CD4-positive, alpha-beta T cell treated with Interleukin-6 for 4 hours (primary cell): ENCODE data around the gene SMIM20.
"Not testable (repeated sequence)": the region's sequence is repeated elsewhere in the genome, so short reads cannot be mapped to it uniquely, and the experiment has no call there.

ENCODE experiments used
- DNase-seq: peaks from one replicate; pipeline ENCODE4 v3.0.0-alpha.2; 2020; ENCODE audit warnings: mixed read lengths

Gene SMIM20

GRCh38 chr4:25892796-25893195 lies 21.2 kb upstream of the SMIM20 start:
- DNase-seq = no peak

DNA sequence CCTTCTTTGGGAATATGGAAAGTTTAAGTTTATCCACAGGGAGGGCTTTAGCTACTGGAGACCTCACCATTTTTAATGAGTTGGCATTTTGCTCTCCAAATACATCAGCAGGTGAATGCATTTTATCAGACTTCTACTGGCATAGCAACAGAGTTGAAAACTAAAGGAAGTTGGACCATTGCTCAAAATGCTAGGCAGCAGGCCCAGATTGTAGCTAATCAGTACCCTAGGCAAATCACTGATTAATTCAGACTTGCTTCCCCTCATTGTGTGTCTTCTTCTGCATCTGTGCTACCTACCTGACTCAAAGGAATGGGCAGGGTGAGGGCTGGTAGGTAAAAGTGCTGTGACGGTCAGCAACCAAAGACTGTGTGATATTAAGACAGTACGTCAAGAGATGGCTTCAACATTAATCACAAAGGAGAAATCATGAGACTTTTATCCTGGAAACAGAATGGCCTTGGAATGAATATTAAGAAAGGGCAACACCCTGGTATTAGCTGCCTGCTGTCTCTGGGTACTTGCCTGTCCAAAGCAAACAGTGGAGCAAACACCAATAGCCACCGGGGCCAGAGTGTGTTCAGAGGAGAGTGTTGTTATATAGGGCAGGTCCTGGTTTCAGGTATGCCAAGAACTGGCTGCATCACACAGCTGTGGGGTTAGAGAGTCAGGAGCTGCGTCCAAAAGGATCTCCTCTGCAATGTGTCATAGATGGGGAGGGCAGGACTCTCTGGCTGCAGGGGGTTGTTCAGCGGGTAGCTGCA lies 17.1 kb upstream of the SMIM20 start:
- DNase-seq = no peak

GRCh38 chr4:25900310-25900709 lies 13.7 kb upstream of the SMIM20 start:
- no peak for DNase-seq

DNA sequence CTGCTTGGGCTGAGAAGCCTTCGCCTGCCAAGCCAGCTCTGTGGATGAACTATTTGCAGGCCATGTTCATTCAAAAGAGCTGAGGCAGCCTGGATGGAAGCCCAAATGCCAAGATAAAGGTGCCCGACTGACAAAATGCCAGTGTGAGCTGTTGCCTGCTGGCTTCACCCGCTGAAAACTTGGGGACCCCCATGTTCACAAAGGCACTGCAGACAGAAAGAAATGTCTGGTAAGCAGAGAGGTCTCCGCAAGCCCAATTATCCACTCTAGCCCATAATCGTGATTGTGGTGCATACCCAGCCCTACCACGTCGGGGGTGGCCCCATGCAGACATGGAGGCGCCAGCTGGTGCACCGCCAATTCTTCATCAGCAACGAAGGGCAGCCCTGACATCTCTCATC lies 13.0 kb upstream of the SMIM20 start:
- no peak for DNase-seq

GRCh38 chr4:25903900-25904747 lies 9.9 kb upstream of the SMIM20 start:
- DNase-seq = no peak

DNA sequence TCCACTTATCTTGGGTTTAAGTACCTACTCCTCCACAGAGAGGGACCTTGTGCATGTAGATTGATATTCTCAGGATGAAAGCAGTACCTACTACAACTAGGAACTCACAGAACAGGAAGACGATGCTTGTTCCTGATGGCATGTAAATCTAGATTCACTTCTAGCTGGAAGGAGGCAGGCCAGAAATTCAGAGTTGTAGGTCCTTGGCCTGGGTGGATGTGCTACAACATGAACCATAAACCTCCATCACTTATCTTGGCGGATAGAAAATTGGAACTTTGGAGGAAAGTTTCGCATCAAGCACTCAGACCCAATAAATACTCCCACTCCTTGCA lies 9.3 kb upstream of the SMIM20 start:
- no peak for DNase-seq

GRCh38 chr4:25905371-25905770 lies 8.6 kb upstream of the SMIM20 start:
- no peak for DNase-seq

DNA sequence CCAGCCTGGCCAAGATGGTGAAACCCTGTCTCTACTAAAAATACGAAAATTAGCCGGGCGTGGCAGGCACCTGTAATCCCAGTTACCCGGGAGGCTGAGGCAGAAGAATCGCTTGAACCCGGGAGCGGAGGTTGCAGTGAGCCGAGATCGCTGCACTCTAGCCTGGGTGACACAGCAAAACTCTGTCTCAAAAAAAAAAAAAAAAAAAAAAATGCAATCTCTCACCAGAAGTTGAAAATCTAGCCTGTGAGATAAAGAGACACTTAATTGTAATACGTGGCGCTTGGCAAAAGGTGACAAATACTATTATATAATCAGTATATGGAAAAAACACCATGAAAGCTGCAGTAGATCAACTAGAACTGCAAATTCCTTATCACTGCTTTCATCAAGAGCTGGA lies 7.9 kb upstream of the SMIM20 start:
- not testable (repeated sequence) for DNase-seq

- DNase-seq = no peak
Observed at GRCh38 chr4:25908491-25908901, 5.5 kb upstream of the SMIM20 start.

DNA sequence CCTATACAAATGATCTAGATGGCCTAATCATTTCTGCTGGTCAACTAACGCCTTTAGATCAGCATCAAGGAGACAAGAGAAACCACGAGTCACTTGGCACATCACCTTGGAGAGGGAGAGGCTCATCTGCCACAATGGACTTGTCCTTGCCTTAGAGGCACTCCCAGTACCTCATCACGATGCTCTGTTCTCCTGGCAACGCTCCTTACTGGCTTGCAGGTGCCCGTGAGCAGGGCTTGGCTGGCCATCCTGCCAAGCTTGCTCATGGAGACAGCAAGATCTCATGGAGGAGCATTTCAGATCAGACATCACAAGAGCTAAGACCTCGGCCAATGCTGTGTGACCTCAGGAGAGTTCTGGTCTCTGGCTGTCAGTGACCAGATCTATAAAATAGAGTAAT lies 2.7 kb upstream of the SMIM20 start:
- no peak for DNase-seq

DNA sequence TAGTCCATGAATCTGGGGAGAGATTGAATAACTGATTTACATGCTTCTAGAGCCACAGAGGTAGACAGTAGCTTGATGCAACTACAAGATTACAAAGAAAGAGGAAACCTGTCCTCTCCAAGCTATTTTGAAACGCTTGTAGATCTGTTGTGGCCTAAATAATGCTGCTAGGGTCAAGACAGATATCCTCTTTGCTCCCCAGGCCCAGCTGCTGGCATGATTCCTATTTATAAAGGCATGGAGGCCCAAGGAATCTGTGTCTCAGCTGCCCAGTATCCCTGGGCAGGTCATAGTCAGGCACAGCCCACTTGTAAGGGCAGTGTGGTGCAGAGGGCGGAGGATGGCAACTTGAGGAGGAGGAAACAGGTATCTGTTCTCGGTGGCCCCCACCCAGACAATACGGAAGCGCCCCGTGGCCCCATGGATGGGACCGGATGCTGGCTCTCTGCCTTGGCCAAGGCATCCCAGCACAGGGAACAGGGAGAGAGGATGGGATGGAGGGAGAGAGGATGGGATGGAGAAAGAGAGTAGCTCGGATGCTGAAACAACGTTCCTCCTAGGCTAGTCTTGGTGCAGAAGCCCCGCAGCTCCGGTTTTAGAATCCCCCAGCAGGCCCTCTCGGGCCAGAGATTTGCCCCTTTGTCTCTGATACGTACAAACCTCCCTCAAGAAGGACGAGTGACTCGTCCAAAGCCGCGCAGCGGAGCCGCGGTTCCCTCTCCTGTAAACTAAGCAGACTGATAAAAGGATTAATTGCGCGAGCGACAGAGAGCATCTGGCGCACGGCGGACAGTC lies 767 bp upstream of the SMIM20 start:
- peak; percentile 55 for DNase-seq

GRCh38 chr4:25914670-25915352 lies 791 bp downstream of the SMIM20 start:
- no peak for DNase-seq

DNA sequence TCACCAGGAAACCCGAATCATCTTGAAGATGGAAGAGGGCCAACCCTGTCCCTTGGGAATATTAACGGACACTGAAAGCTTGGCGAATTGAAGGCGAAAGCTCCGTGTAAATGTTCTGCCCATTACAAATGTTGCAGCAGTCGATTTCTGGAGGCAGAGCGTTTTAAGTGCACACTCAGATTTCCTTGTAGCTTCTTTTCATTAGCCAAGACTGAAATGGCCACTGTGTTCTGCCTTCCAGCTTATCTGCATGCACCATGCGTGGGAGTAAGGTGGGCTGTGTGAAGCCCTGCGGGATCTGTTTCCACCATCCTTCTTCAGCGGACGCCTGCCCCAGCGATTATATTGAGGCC lies 1.3 kb downstream of the SMIM20 start:
- DNase-seq = no peak

GRCh38 chr4:25916870-25917269 lies 2.9 kb downstream of the SMIM20 start:
- no peak for DNase-seq

DNA sequence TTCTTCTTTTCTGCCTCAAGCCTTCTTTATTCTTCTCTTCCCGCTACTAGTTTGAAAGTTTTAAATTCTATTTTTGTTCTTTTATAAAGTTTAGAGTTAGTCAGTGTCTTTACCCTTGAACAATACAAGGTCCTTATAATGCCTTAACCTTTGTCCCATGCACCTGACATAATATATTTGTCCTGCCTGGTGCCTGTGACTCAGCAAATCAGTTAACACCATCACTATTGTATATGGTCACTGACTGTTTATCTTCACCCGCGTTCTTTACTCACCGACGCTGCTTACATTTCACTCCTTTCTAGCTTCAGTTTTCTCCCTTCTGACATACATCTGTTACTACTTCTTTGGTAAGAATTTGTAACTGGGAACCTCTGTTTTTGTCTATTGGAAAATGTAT lies 5.7 kb downstream of the SMIM20 start:
- DNase-seq = no peak

DNA sequence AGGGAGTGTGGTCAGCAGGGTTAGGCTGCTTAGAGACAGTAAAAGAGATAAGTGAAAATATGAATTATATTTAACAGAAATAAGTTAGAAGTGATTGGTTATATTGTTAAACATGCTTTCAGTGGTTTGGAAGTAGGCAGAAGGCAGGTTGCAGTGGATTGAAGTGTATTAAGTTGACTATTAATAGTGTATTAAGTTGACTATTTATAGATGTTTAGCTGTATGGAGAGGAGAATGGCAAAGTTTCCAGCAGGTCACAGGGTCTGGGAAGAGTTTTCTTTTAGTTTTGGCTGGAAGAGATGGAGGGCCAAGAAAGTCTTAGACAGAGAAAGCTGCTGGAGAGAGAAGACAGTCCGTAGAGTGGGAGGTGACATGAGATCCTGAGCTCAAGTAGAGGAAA lies 7.9 kb downstream of the SMIM20 start:
- DNase-seq = no peak

DNA sequence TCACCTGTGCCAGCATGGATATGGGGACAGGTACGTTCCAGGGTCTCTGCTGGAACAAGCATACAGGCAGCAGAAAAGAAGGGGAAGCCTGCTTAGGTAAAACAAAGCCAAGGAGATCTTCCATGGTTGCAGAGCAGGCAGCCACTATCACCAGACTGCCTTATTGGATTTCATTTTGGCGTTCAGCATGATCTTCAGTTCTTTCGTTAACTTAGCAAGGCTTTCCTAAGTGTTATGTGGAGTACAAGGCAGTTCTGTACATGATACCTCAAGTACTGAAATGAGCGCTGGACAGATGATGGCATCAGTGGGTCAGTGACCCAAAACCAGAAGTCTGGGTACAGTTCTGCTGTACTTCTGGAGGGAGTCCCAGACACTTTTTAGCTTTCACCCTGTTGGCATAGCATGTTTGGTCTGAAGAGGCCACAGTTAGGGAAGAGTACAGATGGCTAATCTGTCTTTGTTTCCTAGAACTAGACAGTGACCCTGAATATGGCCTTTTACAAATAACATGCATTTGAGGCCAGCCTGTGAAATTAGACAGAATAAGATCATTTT lies 8.9 kb downstream of the SMIM20 start:
- DNase-seq = no peak

GRCh38 chr4:25923745-25924144 lies 9.7 kb downstream of the SMIM20 start:
- DNase-seq = no peak

DNA sequence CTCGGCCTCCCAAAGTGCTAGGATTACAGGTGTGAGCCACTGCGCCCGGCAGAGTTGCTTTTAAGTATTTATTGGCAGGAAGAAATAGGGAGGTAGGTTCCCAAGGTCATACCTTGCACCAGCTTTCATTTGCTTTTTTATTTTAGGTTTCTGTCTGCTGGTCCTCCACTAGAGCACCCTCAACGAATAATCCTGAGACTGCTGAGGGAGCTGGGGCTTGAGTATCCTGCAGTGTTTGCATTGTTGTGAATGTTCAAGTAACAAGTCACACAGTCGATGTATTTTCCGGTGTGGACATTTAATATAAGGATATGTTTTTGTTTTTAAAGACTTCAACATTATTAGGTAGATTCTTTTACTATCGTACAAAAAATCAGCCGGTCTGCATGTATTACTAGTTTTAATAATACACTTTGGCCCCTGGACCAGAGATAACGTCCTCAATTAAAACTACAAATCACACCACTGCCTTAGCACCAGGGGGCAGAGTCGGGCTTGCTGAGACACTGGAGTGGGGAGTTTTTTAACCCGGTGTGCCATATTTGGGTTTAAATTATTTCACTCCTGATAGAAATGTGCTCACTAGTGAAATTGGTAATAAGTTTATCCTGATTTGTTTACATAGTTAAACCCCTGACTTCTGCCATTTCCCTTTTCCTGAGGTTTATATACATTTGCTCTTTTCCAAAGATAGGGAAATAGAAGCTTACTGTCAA lies 11.6 kb downstream of the SMIM20 start:
- peak; percentile 22 for DNase-seq

- DNase-seq = peak; percentile 47
Observed at GRCh38 chr4:25926462-25926861, 12.4 kb downstream of the SMIM20 start.

DNA sequence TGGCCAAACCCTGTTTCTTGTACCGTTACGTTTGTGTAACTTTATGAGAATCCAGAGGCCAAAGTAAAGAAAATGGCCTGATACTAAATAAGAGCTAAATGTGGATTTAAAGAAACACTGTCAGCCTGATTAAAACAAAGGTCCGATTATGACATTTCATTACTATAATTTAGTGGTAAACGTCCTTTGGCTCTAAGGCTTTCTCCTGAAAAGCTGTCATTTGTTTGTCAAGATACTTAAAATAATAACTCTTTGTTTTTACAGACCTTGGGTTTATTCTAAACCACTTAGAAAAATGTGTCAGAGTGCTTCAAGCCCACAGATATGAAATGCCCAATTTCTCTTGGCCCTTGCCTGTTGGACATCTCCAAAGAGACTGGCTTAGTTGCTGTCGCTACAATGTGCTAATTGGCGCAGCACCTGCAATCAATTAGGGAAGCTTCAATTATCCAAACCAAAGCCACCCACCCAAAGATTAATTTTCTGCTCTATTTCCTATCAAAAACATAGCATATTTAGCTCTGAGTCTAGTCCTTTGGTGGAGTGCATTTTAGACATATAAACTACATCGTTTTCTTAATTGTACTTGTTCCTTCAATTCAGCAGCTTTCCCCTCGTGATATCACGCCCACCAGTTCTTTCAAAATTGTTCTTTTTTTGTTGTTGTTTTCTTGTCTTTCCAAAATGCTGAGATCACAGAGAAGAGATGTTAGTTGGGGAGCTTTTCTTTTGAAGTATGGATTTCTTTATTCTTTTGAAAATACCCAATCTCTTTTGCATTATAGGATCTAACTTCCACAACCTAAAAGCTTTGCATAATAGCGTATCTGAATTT lies 13.6 kb downstream of the SMIM20 start:
- no peak for DNase-seq
